GM19023 (cell line): ENCODE results near the gene GALNTL6.

ENCODE experiments used
- ATAC-seq: cut with Tn5 transposase; IDR thresholded peaks from one replicate; pipeline ENCODE4 v1.9.1; 2021; ENCODE audit warnings: mild to moderate bottlenecking, moderate library complexity; ENCODE audit not compliant: unreplicated experiment

The GALNTL6 gene

DNA sequence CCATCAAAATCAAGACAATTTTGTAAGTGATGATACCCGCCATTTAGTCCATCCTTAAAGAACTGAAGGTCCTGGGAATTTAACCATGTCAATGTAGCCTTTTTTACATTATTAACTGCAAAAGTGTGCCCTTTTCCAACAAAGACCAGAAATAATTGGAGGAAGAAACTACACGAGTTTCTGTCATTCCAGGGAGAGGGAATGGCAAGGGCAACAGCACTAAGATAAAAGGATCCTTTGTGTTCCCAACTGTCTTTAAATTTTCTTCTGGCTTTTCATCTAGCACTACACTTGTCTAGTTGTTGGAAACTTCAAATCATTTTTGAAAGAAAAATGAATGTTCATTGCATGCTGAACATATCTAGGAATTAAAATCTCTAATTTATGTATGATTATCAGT, 286.2 kb downstream of the GALNTL6 start:
- ATAC-seq: no peak

DNA sequence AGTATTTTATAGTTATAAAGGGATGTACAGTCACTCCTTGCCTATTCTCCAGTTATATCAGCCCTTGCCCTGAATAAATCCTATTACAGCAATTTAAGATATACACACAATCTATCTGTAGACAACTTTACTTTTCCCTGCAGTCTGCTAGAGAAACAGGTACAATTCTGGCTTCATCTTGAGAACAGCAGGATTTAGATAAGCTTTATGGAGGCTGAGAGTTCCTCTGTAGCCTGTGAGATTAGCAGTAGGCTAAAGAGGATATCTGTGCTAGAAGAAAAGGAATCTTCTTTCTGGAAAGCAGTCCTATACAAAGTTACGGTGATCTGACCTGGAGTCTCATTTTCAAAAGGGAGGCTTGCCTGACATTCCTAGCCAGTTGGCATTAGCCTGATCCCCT, 290.3 kb downstream of the GALNTL6 start:
- no peak for ATAC-seq

DNA sequence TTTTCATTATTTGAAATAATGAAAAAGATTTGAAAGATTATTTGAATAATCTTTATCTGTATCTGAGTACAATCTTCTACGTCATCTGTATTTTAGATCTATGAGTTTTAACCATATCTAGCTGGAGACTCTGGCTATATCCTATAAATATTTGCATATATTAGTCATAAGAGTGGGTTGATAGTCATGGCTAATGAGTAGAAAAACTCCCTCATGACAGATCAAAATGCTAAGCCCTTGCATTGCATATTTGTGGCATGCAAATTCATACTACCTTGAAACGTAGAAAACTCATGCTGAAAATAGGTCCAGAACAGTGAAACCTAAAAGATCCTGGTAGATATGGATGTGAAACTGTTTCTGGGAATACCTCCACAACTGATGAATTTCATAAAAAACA, 291.3 kb downstream of the GALNTL6 start:
- ATAC-seq: no peak

DNA sequence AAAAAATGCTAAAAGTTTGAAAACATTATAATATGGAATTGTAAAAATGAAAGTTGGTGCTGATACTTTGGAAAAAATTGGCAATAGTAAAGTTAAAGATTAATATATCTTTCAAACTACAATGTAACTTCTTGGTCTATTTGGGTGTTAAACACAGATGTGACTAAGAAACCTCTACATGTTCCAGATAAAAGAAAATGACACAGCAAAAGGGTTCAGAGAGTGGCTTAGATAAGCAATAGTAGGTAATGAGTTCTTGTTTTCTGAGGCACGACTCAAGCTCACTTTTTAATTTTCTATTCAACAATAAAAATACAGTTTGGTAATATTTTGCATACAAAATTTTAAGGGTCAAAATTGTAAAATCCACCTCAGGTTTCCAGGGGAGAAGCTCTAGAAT, 292.7 kb downstream of the GALNTL6 start:
- no peak for ATAC-seq

DNA sequence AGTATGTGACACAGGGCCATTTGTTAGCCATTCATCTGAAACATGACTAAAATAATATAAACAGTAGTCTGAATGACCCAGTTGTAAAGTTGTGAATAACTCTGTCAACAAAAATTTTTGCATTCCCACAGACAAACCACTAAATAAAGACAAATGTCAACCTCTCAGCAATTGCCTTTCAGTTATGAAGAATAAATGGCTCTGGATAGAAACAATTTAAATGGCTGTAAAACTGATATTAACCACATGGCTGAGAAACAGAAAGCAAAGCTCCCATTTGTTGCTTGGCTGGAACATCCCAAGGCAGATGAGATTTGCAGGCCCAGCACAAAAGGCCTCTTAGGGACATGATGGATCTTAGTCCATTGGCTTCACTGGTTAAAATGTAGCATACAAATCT, 296.3 kb downstream of the GALNTL6 start:
- no peak for ATAC-seq

DNA sequence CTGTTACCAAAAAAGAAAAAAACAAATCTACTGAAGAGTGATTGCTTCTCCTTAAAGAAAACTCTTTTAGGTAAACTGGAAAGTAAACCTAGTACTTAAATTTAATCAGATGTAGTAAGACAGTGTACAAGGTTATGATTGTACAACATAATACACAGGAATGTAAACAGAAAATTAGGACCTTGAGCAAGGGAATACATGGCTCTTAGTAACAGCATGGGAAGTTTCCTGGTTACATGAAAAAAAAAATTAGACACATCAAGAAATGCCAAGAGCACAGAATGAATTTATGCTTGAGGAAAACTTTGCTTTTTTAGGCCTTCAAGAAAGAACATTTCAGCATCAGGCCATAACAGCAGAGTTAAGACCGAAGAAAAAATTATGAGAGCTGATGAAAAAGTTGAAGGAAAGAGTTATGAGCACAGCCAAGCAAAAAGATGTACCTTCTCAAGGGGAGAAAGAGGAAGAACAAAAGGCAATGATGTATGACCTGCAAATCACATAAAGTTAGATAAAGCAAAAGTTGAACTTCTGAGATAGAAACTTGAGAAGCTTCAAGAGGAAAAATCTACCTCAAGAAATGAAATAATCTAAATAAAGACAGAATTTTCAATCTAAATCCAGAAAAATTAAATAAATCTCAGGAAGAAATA, 311.6 kb downstream of the GALNTL6 start:
- no peak for ATAC-seq

DNA sequence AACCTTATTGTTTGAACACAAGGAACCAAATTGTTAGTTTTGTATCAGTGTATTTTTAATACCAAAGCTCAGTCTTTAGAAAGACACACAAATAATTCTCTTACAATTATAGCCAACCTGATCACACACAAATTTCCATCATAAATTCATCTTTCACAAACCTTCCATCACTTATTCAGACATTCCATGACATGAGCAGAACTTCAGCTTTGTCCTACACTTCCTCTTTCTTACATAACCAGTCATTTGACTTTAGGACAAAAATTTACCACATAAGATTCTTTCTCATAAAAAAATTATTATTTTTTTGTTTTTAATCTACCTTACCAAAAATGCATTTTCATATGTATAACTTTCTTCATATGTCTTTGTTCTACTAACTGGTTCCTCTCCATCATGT, 312.2 kb downstream of the GALNTL6 start:
- no peak for ATAC-seq

DNA sequence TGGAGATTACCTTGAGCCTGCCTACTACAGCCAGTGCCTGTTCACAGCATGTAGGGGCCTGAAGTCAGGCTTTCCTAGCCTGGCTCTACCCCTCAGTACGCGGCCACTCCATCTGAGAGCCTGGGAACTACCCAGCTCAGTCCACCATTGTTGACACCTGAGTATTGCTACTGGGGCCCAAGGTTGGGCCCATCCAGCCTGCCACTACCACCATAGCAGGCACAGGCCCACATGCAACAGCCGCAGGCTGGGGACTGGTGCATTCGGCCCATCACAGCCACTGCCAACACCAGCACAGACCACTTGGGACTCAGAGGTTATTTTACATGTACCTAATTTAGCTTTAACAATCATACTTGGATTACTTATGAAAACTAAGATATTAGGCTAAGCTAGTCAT, 314.0 kb downstream of the GALNTL6 start:
- ATAC-seq: no peak

DNA sequence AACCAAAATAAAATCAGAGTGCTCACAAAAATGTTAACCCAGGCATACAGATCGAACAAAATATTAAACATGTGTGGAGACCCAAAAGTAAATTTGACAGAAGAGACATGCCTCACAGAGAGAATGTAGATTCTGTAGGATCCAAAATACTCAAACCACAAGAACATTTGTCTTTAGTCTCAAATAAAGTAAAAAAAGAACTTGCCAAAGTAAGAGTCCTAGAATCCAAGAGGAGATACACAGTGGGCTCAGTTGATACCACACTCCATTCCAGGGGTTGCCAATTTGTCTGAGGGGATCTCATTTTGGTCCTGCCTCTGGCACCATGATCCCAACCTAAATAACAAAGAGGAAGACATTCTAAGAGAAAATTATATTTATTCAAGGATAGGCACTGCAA, 316.4 kb downstream of the GALNTL6 start:
- ATAC-seq: no peak

DNA sequence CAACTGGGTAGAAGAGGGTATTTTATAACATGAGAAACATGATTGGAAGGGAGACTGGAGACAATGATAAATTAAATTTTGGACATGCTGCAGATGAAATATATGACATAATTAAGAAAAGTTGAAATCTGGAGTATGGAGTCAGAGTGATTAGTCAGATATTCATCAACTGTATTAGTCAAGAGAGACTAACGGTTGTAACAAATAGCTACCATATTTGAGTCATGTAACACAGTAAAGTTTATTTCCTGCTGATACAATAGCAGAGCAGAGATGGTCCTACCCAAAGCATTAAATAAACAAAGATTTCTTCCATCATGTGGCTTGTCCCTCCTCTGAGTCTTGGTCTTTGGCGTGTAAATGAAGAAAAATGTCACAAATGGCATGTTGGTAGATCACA, 321.3 kb downstream of the GALNTL6 start:
- ATAC-seq: no peak

DNA sequence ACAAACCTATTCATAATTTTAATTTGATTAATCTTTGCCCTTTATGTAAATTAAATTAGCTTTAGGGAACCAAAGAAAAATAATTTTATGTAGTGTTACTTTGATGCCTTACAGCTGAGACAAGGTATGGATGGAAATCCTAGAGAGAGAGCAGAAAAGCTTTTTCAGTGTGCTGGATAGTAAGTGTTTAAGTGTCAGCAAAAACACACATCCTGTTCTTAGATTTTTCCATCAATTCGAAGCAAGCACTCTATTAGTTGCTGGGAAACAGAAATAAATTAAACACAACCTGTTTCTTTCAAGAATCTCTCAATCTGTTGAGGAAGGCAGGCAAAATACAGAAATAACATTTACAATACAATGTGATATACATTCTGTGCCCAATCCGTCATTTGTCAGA, 327.8 kb downstream of the GALNTL6 start:
- no peak for ATAC-seq

DNA sequence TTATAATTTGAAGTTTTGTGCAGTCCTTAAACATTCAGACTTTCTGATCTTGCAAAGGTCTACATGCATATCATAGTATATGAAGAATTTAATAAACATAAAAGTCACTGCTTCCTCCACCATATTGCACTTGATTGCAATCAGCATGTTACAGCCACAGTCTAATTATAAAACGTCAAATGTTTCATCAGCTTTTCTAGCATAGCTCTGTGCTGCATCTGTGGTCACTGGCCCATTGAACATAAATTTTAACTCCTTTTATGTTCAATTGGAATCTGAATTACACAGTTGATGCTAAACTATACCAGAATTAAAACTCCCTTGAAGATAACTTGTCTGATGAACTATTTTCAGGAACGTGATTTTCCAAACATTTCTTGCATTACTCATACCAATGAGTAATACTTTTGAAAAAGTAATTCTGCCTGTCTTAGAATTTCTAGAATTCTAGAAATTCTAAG, 329.1 kb downstream of the GALNTL6 start:
- ATAC-seq: no peak

DNA sequence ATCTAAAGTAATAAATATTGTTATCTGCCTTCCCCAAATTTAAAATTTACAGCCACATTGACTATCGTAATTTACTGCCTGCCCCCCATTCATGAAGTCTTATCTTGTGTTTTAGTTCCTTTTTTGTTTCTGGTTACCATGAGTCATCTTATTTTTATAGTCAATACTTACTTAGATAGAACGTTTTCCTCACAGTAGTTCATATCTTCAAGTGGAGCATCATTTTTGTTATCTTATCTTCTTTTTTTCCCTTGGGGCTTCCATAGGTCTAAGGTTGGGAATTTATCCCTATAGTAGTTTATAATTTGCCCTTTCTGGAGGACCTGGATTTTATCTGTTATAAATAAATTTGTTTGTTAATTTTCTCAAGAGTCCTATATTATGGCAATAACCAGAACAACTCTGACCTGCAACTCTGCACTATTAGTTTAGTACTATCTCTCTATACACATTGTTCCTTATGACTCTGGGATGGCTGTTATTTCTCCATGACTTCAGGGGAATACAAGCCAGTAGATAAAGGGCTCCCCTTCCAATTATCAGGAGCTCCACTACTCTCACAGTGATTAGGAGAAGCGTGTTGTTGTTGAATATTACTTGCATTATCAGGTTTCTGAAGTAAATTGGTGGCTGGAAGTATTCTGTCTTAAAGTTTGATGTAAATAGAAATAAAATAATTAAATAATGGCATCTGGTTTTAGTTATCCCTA, 330.6 kb downstream of the GALNTL6 start:
- ATAC-seq: no peak

DNA sequence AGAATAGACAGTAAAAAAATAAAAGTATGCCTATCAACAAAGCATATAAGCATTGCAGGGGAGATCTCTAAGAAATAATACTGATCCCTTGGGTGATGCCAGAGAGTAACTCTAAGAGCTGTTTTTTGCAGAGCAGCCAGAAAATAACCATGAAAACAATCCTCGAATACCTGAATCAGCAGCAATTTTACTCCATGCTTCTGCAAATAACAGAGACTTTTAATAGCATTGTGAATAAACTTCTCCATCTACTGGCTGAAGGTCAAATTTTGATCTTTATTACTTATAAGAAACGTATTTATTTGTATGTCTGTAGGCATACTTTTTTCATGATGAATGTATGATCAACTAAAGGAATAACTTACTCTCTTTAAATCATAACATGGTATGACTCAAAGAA, 334.5 kb downstream of the GALNTL6 start:
- no peak for ATAC-seq

DNA sequence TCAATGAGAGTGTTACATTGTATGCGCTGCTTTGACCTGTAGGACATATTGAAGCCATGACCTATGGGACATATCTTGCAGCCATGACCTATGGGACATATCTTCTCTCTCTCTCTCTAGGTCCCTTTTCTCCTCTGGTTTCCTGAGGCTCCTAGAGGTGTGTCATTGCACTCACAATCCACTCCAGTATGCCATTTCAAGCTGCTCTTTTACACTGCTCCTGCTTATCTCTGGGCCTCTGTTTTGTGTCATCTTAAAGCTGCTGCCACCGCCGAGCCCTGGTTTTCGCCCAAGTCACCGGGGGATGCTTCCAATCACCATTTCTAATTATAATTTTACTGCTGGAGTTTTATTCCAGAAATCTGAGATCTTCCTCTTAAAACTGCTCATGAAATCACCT, 336.1 kb downstream of the GALNTL6 start:
- no peak for ATAC-seq

DNA sequence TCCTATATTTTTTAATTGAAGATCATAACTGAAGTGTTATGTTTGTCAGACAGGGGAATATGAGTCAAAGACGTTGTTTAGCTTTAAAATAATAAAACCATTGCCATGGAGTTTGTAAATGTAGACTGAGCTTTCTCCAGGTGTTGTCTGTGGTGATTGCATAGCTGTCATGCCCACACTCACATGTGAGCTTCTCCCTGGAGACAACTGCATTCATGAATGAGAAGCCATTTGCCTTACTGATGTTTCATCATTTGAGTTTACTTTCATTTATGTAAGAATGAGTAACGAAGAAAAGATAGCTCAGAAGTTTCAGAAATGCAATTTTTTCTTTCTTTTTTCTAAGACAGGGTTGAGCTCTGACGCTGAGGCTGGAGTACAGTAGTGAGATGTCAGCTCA, 339.1 kb downstream of the GALNTL6 start:
- no peak for ATAC-seq

DNA sequence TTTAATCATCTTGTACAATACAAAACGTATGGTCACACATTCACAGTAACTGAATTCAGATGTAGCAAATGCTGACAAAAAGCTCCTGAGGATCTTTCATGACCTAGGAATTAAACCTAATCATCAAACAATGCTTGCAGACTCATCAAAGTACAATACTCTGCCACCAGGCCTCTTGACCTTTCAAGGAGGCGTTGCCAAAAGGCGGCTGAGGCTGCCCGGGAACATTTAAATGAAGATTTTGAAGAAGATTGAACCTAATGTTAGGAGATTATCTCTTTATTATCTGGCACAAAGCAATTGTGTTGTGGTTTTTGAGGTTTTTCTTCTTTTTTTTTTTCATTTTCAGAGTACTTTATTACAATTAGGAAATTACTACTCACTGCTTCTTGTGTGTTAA, 340.5 kb downstream of the GALNTL6 start:
- ATAC-seq: no peak

DNA sequence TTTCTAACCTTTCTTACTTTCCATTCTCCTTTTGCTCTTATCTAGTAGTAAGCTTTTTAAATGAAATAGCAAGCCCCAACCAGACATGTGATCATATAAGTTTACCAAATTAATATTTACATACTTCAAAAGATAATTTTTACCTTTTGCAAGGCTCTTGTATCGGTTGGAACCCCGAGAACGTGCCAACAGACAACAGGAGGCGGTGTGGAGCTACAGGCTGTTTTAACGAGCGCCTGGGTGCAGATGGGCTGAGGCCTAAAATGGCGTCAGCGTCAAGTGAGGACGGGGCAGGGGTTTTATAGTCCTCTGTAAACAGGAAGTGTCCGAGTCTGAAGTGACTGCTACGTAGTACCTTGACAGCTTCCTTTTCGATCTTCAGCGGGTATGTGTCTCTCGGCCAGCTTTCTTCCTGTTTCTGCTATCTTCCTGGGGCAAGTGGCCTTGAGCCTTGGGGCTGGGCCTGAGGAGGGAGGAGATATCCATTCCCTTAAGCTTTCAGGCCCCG, 342.7 kb downstream of the GALNTL6 start:
- ATAC-seq: no peak

DNA sequence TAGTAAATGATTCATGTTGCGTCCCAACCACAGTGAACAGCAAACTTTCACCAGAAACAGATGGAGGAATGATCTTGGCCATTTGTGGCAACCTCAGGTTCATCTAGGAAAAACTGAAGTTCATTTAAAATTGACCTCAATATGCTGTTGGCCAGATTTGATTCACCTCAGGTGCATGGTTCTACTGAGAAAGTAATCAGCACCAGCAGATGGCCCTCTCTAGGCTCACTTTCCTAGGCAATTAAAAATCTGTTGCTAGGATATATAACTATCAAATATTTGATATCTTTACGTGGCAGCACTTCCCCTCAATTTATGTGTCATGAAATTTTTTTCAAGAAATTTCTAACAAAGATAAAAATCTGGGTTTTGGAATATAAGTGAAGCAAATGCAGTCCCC, 344.7 kb downstream of the GALNTL6 start:
- no peak for ATAC-seq

DNA sequence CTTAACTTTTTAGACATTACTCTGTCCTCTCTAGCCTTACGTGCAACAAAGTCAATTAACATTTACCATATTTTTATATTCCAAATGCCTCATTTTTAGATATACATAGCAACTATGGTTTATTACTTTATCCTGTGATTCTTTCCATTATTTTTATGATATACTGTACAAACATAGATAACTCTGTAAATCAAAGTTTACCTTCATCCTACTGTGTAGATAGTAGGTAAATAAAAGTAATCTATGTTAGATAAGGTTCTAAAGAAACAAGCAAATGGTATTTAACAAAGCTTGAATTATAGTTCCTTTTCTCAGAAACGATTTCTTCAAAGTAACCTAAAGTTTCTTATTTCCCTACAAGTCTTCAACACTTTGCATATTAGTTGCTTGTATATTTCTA, 350.0 kb downstream of the GALNTL6 start:
- ATAC-seq: no peak

DNA sequence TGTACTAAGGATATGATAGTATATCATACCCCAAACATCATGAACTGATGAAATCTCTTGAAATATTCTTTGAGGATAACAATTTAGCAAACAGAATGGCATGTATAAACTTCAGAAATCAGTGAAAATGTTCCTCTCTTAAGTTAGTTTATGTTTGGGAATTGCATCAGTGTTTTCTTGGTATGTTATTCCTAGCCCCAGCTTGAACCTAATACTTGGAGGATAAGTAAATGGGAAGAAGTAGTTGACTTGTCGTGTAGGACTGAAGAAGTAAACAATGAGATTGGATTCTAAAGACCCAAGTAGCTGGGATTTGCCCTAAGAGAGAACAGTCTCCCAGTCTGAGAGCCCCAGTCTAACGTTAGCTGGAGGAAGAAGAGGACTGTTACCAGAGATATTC, 355.7 kb downstream of the GALNTL6 start:
- ATAC-seq: no peak

DNA sequence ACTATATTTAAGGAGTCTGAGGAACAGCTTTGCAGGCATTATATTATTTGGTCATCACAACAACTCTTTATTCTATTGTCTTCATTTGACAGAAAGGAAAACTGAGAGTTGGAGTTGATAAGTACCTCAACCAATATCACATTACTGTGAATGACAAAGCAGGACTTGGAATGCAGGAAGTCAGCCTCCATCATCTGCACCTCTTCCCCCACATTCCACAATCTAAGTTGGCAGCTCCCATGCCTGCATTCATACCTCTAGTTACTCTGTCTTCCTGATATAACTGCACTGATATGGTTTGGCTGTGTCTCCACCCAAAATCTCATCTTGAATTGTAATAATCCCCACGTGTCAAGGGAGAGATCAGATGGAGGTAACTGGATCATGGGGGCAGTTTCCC, 356.7 kb downstream of the GALNTL6 start:
- ATAC-seq: no peak

DNA sequence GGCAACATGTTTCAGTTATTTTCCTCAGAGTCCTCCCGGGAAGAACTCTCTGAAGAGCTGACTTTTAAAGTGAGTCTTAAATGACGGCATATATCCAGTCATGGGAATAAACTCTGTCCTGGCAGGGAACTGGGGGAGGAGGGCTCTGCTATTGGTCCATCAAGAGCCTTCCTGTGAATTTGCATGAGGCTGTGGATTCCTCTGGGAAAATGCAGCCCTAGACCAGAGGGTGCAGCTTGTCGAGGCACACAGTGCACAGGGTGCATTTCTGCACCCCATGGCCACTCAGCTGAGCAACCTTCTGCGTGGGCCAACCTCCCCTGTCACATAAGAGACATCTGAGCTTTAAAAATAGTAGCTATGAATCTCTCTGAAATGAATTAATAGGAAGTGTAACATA, 360.0 kb downstream of the GALNTL6 start:
- ATAC-seq: no peak
